HUES6 (cell line): ENCODE data around the gene RBSN.
A peak's percentile ranks its signal among the peaks of the same experiment; 100 is the strongest.

Experiments
- H3K27ac ChIP-seq: 2 replicates; pipeline ENCODE4 v1.7.0; 2013; ENCODE audit warnings: low read depth, mild to moderate bottlenecking, low read length, inconsistent platforms
- H3K27me3 ChIP-seq: 2 replicates; pipeline ENCODE4 v1.6.1; 2013; ENCODE audit warnings: low read length; ENCODE audit not compliant: control insufficient read depth, insufficient read depth
- H3K36me3 ChIP-seq: 2 replicates; pipeline ENCODE4 v1.6.1; 2013; ENCODE audit warnings: low read length; ENCODE audit not compliant: control insufficient read depth, insufficient read depth
- H3K4me1 ChIP-seq: 2 replicates; pipeline ENCODE4 v1.6.1; 2013; ENCODE audit warnings: low read length; ENCODE audit not compliant: control insufficient read depth, insufficient read depth
- H3K4me3 ChIP-seq: 2 replicates; pipeline ENCODE4 v1.5.1; 2013; ENCODE audit warnings: low read depth, low read length
- H3K9ac ChIP-seq: one replicate; pipeline ENCODE4 v1.6.1; 2013; ENCODE audit warnings: mild to moderate bottlenecking, low read length
- H3K9me3 ChIP-seq: 2 replicates; pipeline ENCODE4 v1.6.1; 2013; ENCODE audit warnings: low read depth, low read length; ENCODE audit not compliant: control insufficient read depth, insufficient read depth

The RBSN gene

GRCh38 chr3:15079091-15079490, 19.9 kb downstream of the RBSN start:
- Histone ChIP-seq H3K4me3 (no peak overlapping the region), H3K4me1 (no peaks in the 10 kb centered on the region), H3K9ac (no peak overlapping the region), H3K36me3 (peaks cover 92% of the 10 kb centered on the region), H3K27ac (no peak overlapping the region), H3K27me3 (no peaks in the 10 kb centered on the region), H3K9me3 (no peaks in the 10 kb centered on the region)

DNA sequence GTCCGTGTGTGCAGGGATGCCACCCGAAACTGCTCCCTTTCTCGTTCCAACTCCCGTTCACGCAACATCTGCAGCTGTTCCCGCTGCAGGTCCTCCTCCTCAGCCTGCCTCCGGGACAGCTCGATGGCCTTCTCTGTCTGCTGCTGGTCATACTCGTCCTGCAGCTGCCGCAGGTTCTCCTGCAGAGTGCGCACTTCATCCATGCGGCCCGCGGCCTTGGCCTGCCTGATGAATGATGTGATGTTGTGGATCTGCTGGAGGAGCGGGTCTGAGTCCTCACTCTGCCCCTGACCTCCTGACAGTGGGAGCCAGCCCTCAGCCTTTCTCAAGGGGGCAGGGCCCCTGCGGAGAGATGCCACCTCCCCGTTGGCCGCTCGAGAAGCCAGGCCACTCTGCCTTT, 24.4 kb downstream of the RBSN start:
- no peak overlapping the region for H3K9ac ChIP-seq
- H3K27me3 ChIP-seq: no peaks in the 10 kb centered on the region
- H3K9me3 ChIP-seq: no peaks in the 10 kb centered on the region
- no peaks in the 10 kb centered on the region for H3K4me1 ChIP-seq
- no peak overlapping the region for H3K27ac ChIP-seq
- H3K36me3 ChIP-seq: peaks cover 70% of the 10 kb centered on the region
- H3K4me3 ChIP-seq: no peak overlapping the region

GRCh38 chr3:15071699-15072098, 27.2 kb downstream of the RBSN start:
- Histone ChIP-seq H3K27me3 (no peaks in the 10 kb centered on the region), H3K9ac (no peak overlapping the region), H3K4me3 (no peak overlapping the region), H3K36me3 (peaks cover 43% of the 10 kb centered on the region), H3K4me1 (no peaks in the 10 kb centered on the region), H3K9me3 (no peaks in the 10 kb centered on the region), H3K27ac (no peak overlapping the region)

DNA sequence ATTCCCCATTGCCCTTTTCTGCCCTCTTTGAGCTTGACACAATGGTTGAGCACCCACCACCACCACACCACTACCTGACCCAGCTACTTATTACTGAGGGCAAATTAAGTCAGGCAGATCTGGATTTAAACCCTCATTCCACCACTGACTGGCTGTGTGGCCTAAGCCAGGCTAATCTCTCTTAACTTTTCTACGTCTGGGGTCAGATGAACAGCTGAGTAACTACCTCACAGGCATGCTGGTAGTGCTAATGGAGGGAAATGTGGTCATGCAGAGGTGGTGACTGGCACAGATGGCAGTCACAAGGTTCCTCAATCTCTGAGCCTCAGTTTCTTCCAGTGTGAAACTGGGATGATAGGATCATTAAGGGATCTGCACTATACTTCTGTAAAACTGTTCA, 29.5 kb downstream of the RBSN start:
- no peak overlapping the region for H3K27ac ChIP-seq
- H3K27me3 ChIP-seq: no peaks in the 10 kb centered on the region
- no peaks in the 10 kb centered on the region for H3K4me1 ChIP-seq
- no peak overlapping the region for H3K4me3 ChIP-seq
- H3K9ac ChIP-seq: no peak overlapping the region
- peaks cover 22% of the 10 kb centered on the region for H3K36me3 ChIP-seq
- H3K9me3 ChIP-seq: no peaks in the 10 kb centered on the region

DNA sequence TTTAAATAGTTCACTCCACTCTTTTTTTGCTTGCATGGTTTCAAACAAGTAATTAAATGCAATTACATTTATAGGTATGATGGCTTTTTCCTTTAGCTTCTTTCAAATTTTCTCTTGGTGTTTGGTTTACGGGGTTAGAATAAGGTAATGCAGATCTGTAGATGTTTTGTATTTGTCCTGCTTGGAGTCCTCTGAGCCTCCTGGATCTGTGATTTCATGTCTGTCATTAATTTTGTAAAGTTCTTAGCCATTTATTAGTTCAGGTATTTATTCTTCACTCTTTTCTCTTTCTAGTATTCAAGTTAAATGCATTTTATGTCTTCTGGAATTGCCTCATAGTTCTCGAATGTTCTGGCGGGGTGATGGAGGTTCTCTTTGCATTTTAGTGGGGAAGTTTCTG, 32.5 kb downstream of the RBSN start:
- Histone ChIP-seq H3K27me3 (no peaks in the 10 kb centered on the region), H3K9ac (no peak overlapping the region), H3K4me3 (no peak overlapping the region), H3K27ac (no peak overlapping the region), H3K9me3 (no peaks in the 10 kb centered on the region; the same call in 1 of the 2 replicates), H3K4me1 (peaks cover 13% of the 10 kb centered on the region), H3K36me3 (peaks cover 9% of the 10 kb centered on the region)

- H3K9me3 ChIP-seq: no peaks in the 10 kb centered on the region; the same call in 1 of the 2 replicates
- H3K9ac ChIP-seq: peak overlapping the region; percentile 98
- H3K36me3 ChIP-seq: peaks cover 6% of the 10 kb centered on the region
- H3K27ac ChIP-seq: no peak overlapping the region
- H3K4me3 ChIP-seq: peak overlapping the region; percentile 87
- H3K27me3 ChIP-seq: no peaks in the 10 kb centered on the region
- peaks cover 13% of the 10 kb centered on the region for H3K4me1 ChIP-seq
These were observed 33.4 kb downstream of the RBSN start for GRCh38 chr3:15065550-15066007.

DNA sequence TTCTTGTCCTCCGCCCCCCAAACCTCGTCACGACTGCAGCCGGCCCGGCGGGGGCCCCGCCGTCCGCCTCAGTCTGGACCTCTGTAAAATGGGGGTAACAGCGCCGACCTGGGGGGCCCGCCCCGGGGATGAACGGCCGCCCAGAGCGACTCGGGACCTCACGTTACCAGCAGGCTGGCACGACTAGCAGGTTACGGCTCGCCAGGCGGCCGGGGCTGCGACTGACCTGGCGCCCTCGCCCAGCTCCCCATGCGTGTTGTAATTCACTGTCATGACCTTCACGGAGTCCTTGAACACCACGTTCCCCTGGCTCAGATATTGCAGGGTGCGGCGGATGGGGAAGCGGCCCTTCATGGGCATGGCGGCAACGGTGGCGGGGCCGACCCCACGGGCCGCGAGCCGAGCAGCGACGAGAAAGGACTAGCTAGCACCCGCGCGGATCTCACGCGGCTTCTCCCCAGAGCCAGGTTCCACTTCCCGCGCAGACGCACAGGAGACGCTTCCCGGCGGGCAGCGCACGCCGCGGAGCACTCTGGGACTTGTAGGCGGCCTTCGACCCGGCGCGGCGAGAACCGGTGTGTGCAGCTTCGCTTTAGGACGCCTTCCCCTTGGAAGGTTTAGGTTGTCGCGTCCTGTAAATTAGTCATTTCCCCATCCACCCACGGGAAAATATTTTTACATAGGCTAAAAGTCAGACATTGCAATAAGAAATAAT, 34.0 kb downstream of the RBSN start, which contains the start of gene MRPS25:
Gene MRPS25 (minus strand): TSS at position 481 of the 715 bp plus-strand sequence. CDS start 121 bp downstream, at position 360.
- Histone ChIP-seq H3K4me1 (peaks cover 13% of the 10 kb centered on the region), H3K4me3 (peak within 1 kb of the TSS; percentile 87), H3K27ac (peak within 1 kb of the TSS; percentile 85), H3K36me3 (peaks cover 6% of the 10 kb centered on the region), H3K9ac (peak within 1 kb of the TSS; percentile 98), H3K27me3 (no peaks in the 10 kb centered on the region), H3K9me3 (no peaks in the 10 kb centered on the region; the same call in 1 of the 2 replicates)

GRCh38 chr3:15064299-15064834, 34.6 kb downstream of the RBSN start:
- H3K4me3 ChIP-seq: peak overlapping the region; percentile 87
- H3K9me3 ChIP-seq: no peaks in the 10 kb centered on the region; the same call in 1 of the 2 replicates
- no peaks in the 10 kb centered on the region for H3K27me3 ChIP-seq
- peak overlapping the region; percentile 85 for H3K27ac ChIP-seq
- peak overlapping the region; percentile 98 for H3K9ac ChIP-seq
- H3K4me1 ChIP-seq: peaks cover 13% of the 10 kb centered on the region
- H3K36me3 ChIP-seq: peaks cover 10% of the 10 kb centered on the region

GRCh38 chr3:15063656-15064286, 35.2 kb downstream of the RBSN start:
- H3K27ac ChIP-seq: no peak overlapping the region

DNA sequence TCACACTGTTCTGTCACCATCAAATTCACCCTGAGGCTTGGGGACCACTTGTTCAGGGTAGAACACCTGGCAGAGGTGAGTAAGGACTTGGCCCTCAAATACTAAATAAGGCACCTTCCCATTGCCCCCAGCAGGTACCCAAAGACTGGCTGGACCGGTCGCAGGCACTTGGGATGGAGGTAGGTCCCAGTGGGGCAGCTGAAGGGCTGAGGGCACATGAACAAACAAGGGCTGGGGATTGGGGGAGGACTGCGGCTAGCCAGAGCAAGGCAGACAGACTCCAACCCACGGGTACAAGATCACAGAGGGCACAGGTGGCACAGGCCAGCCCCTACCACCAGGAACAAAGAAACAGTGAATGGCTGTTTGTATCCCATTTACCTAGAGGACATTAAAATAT, 35.7 kb downstream of the RBSN start:
- no peaks in the 10 kb centered on the region for H3K27me3 ChIP-seq
- no peak overlapping the region for H3K9ac ChIP-seq
- H3K4me3 ChIP-seq: peak overlapping the region; percentile 87; the same call in 1 of the 2 replicates
- no peaks in the 10 kb centered on the region; the same call in 1 of the 2 replicates for H3K9me3 ChIP-seq
- H3K27ac ChIP-seq: no peak overlapping the region
- H3K4me1 ChIP-seq: peaks cover 13% of the 10 kb centered on the region
- peaks cover 21% of the 10 kb centered on the region for H3K36me3 ChIP-seq

More at GRCh38 chr3:15063656-15064286, 35.2 kb downstream of the RBSN start:
- H3K36me3 ChIP-seq: peaks cover 16% of the 10 kb centered on the region
- peak overlapping the region; percentile 87 for H3K4me3 ChIP-seq
- H3K9ac ChIP-seq: peak overlapping the region; percentile 98
- peaks cover 13% of the 10 kb centered on the region for H3K4me1 ChIP-seq
- H3K27me3 ChIP-seq: no peaks in the 10 kb centered on the region
- H3K9me3 ChIP-seq: no peaks in the 10 kb centered on the region; the same call in 1 of the 2 replicates

DNA sequence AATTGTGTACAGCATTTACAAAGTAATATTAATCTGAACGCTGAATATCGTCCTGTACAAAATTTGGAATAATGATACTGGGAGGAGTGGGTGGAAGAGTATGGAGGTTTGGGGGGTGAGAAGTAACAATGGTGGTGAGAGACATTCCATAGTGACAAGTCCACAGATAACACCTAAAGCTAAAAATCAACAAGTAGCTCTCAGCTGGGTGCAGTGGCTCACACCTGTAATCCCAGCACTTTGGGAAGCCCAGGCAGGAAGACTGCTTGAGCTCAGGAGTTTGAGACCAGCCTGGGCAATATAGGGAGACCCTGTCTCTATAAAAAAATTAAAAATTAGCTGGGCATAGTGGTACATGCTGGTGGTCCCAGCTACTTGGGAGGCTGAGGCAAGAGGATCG, 38.9 kb downstream of the RBSN start:
- H3K9me3 ChIP-seq: no peaks in the 10 kb centered on the region; the same call in 1 of the 2 replicates
- no peak overlapping the region for H3K27ac ChIP-seq
- no peaks in the 10 kb centered on the region for H3K27me3 ChIP-seq
- peaks cover 44% of the 10 kb centered on the region for H3K36me3 ChIP-seq
- no peak overlapping the region for H3K9ac ChIP-seq
- peaks cover 13% of the 10 kb centered on the region for H3K4me1 ChIP-seq
- H3K4me3 ChIP-seq: no peak overlapping the region
